GM21786 (cell line): Measurements from ENCODE around the gene RNU6-9.

Source experiments
- ATAC-seq: cut with Tn5 transposase; IDR thresholded peaks from one replicate; pipeline ENCODE4 v1.9.1; 2021; ENCODE audit not compliant: unreplicated experiment

RNU6-9 gene

DNA sequence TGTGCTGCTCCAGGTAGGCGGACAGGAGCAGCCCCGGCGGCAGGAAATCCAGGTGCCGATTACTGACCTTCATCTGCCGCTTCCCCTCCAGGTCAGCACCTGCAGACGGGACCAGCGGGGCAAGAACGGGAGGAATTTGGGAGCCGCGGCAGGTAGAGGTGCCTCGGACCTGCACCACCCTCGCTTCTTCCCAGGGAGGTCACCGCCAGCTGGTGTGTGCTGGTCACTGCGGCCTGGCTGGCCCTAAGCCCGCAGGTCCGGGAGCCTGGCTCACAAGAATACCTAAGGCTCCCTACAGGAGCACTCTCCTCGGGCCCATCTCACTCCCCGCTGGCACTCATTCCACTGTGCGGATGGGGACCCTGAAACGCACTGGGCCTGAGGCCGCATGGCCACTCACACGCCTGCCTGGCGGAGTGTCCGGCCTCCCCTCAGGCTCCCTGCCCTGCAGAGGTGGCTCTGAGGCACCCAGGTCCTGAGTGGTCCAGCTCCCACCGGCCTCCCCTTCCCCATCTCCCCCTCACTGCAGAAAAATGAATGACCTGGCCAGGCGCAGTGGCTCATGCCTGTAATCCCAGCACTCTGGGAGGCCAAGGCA lies 4.3 kb downstream of the RNU6-9 start:
- no peak for ATAC-seq

GRCh38 chr19:898663-899062 lies 5.4 kb downstream of the RNU6-9 start:
- ATAC-seq: no peak

DNA sequence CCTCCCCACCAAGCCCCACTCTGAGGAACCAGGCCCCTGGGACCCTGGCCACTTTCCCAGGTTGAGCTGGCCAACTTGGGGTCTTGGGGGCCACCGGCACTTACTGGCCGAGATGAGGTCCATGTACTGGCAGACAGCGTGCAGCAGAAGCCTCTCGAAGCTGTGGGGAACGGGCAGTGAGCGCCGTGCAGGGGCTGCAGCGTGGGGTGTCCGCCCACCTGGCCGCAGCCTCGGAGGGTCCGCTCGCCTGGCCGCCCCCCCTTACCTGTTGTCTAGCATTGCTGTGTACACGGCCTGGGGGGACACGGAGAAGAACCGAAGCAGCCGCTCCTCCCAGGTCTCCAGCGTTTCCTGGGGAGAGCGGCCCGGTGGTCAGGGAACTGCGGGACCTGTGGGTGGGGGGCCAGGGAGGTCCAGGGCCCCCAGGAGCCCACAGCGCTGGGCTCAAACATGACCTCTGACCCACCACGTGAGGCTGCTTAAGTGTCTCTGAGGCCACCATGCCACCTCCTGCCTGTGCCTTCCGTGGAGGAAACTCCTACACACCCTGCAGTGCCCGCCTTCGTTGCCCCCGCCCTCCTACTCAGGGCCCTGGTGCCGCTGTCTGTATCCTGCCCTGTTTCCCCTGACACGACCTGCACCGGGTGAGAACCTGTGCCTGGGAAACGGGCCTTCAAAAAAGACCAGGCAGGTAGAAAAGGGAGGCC lies 6.2 kb downstream of the RNU6-9 start:
- no peak for ATAC-seq

DNA sequence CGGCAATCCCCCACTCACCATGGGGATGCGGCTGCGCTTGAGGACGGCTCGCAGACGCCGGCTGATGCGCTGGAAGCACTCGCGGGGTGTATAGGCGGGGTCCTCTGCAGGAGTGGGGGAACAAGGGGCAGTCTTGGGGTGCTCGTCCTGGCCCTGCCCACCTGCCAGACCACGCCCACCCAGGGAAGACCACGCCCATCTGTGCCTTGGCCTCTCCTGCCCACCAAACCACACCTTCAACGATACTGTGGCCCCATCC lies 6.7 kb downstream of the RNU6-9 start:
- ATAC-seq: no peak

DNA sequence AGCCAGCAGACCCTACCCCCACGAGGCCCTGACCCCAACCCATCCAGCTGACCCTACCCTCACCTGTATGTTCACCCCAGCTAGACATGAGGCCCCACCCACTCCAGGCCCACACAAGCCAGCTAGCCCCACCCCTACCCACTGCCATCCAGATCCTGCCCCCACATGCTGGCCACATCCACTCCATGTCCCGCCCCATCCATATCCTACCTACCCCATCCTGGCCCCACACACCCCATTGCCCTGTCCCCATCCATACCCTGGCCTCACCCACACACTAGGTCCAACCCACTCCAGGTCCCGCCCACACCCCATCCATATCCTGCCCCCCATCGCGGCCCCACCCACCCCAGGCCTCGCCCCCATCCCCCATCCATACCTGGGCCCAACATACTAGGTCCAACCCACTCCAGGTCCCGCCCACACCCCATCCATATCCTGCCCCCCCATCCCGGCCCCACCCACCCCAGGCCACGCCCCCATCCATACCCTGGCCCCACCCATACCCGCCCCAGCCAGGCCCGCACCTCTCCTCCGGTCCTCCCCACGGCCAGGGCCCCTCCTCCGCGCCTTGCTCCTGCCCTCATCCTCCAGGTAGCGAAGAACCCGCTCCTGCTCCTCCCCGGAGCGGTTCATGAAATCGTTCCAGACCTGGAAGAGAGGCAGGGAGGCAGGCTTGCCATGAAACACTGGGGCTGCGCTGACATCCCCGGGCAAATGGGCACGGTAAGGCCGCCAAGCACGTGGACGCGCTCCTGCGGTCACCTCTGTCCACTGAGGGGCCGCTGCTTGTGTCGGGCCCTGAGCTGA lies 7.2 kb downstream of the RNU6-9 start:
- no peak for ATAC-seq

GRCh38 chr19:901216-902092 lies 8.2 kb downstream of the RNU6-9 start:
- no peak for ATAC-seq

- no peak for ATAC-seq
Measured at GRCh38 chr19:902093-902370, 8.7 kb downstream of the RNU6-9 start.

DNA sequence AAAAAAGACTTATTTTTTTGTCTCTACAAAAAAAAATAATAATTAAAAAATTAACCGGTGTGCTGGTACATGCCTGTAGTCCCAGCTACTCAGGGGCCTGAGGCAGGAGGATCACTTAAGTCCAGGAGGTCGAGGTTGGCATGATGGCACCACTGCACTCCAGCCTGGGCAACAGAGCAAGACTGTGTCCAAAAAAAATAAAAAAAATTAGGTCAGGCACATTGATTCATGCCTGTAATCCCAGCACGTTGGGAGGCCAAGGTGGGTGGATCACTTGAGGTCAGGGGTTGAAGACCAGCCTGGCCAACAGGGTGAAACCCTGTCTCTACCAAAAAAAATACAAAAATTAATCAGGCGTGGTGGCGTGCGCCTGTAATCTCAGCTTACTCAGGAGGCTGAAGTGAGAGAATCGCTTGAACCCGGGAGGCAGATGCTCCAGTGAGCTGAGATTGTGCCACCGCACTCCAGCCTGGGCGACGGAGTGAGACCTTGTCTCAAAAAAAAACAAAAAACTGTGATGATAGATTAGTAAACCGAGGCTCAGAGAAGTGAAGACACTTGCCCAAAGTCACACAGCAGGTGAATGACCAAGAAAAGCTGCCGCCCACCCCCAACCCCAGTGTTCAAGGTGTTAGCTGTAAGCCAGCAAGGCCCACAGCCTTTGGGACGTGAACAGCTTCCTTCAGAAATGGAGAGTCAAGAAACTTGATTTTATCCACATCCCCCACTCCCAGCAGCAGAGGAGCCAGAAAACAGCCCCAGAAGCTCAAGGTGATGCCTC lies 9.4 kb downstream of the RNU6-9 start:
- no peak for ATAC-seq

- ATAC-seq: no peak
Measured at GRCh38 chr19:903266-903797, 10.0 kb downstream of the RNU6-9 start.

GRCh38 chr19:904545-904944 lies 11.3 kb downstream of the RNU6-9 start:
- ATAC-seq: no peak

DNA sequence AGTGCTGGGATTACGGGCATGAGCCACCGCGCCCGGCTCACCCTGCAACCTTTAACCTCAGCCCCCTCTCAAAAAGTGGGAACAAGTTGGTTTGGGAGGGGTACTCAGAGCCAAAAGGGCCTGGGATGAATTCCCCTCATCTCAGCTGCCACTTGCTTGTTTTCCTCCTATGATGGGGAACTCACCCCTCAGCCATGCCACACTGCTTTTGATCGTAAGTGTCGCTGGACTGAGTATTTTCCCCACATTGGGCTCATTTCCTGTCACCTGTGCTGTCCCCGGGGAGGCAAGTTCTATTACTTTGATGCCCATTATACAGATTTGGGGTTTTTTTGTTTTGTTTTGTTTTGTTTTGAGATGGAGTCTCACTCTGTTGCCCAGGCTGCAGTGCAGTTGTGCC lies 13.2 kb downstream of the RNU6-9 start:
- no peak for ATAC-seq

DNA sequence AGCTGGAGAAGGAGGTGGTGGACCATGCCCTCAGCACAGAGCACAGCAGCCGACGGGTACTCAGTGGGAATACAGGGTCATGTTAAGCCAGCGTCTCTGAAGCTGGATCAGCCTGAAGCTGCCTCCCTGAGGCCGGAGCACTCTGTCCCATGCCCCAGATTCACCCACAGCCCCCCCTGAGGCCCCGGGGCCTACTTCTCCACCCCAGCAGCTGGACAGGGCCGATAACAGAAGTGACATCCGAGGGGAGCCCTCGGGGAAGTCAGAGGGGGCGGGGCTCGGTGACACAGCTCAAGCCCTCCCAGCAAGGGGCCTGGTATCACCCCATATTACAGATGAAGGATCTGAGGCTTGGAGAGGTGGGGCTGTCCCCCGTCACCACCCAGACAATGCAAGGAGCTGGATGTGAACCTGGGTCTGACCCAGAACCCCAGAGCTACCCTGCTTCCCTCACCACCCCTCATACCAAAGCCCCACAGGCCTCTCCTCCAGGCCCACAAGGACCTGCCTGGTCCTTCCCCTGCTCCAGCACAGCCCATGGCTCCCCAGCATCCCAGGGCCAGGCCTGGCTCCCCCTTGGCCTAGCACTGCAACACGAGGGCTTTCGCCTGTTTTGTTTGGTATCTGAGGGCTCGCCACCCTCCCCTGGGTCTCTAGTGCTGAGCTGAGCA lies 14.0 kb downstream of the RNU6-9 start:
- no peak for ATAC-seq

DNA sequence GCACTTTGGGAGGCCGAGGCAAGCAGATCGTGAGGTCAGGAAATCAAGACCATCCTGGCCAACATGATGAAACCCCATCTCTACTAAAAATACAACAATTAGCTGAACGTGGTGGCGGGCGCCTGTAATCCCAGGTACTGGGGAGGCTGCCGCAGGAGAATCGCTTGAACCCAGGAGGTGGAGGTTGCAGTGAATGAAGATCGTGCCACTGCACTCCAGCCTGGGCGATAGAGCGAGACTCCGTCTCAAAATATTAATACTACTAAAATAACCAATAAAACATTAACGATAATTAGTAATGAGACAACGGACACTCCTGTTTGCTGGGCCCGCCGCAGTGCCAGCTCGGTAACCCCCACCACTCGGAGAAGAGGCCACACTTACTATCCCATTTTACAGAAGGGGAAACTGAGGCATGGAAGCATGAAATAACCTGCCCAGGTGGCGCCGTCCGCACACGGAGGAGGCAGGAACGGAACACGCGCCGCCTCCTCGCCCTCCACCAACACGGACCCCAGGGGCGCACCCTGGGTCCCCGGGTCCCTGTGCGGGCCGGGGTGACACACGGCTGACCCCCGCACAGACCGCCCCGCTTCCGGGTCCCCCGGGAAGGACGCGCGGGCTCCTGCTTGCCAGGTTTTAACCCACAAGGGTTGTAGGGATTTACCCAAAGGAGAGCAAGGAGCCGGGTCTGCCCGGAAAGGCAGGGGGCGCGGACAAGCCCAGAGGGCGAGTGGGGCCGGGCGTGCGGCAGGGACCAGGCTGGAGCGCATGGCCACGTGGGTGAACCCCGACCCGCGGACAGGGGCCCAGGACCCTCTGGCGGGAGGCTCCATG lies 18.1 kb downstream of the RNU6-9 start:
- no peak for ATAC-seq

- ATAC-seq: no peak
Measured at GRCh38 chr19:912181-913079, 19.1 kb downstream of the RNU6-9 start.

- ATAC-seq: no peak
Measured at GRCh38 chr19:913080-913748, 19.9 kb downstream of the RNU6-9 start, which contains the start of gene R3HDM4. TSS of gene R3HDM4 (minus strand) at chr19:913219. CDS start at chr19:913157, 62 bp downstream.

DNA sequence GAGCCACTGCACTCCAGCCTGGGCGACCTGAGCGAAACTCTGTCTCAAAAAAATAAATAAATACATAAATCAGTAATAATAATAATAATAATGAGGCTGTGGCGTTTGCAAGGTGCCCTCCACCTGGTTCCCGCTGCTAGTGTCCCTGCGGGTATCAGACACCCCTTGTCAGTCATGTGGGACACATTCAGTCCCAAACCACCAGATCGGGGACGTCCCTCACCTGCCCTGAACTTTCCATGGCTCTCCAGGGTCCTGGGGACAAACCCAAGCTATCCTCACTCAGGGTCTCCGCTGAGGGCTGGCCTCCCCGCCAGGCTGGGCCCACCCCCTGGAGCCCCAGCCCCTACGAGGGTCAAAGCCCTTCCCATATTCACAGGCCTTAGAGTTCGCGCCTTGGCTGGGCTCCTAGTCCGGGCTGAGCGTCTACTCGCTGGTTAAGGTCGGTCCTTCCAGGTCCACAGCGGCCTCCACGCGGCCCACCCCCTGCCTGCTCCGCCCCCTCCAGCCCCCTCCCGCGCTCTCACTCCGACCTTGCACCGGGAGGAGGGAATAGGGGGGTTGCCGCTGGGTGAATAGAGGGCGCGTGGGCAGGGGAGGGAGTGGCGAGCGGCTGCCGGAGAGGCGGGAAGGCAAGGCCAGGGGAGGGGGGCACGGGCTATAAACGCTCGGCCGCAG lies 23.5 kb downstream of the RNU6-9 start:
- ATAC-seq: no peak
